Renal cortical epithelial cell (primary cell): ENCODE data around the gene WDR91. TPM values are rescaled to one million over a fixed set of nuclear protein-coding genes. Genes with fewer than 3 reads are reported as not detected.

Source experiments
- DNase-seq: peaks from one replicate; pipeline ENCODE4 v3.0.0-alpha.2; 2011; ENCODE audit warnings: low read depth
- total RNA-seq: library from RNA; depleted of rRNA; stranded (reverse); fragments of >200 nt; gene quantifications from 2 replicates; pipeline ENCODE4 v1.2.3, GENCODE V29; 2014

WDR91 gene
- total RNA-seq, 1 donor from 2014 or later, result 37.8 TPM

GRCh38 chr7:135197906-135198655, 13.2 kb downstream of the WDR91 start:
- DNase-seq, result no peak

GRCh38 chr7:135197343-135197742, 14.0 kb downstream of the WDR91 start:
- DNase-seq, result no peak

GRCh38 chr7:135195968-135196629, 15.2 kb downstream of the WDR91 start:
- no peak for DNase-seq

- no peak for DNase-seq
These were observed 16.2 kb downstream of the WDR91 start for GRCh38 chr7:135195156-135195555.

- no peak for DNase-seq
These were observed 16.7 kb downstream of the WDR91 start for GRCh38 chr7:135194494-135195095.

- no peak for DNase-seq
These were observed 17.7 kb downstream of the WDR91 start for GRCh38 chr7:135193615-135194081.

GRCh38 chr7:135192914-135193536, 18.3 kb downstream of the WDR91 start:
- DNase-seq, result no peak

- DNase-seq, result no peak
These were observed 20.6 kb downstream of the WDR91 start for GRCh38 chr7:135190703-135191102.

GRCh38 chr7:135189961-135190360, 21.4 kb downstream of the WDR91 start:
- no peak for DNase-seq

- DNase-seq, result no peak
These were observed 22.1 kb downstream of the WDR91 start for GRCh38 chr7:135189221-135189662.

- DNase-seq, result no peak
These were observed 22.9 kb downstream of the WDR91 start for GRCh38 chr7:135188298-135188984.

- no peak for DNase-seq
These were observed 24.5 kb downstream of the WDR91 start for GRCh38 chr7:135186841-135187253.

GRCh38 chr7:135186261-135186540, 25.1 kb downstream of the WDR91 start:
- DNase-seq, result no peak

- DNase-seq, result no peak
These were observed 25.7 kb downstream of the WDR91 start for GRCh38 chr7:135185471-135186260.

- DNase-seq, result no peak
These were observed 27.0 kb downstream of the WDR91 start for GRCh38 chr7:135184254-135184841.

- DNase-seq, result no peak
These were observed 27.8 kb downstream of the WDR91 start for GRCh38 chr7:135183478-135183877.

GRCh38 chr7:135181929-135182678, 29.2 kb downstream of the WDR91 start:
- no peak for DNase-seq

- no peak for DNase-seq
These were observed 29.9 kb downstream of the WDR91 start for GRCh38 chr7:135181261-135181928.

GRCh38 chr7:135180122-135180521, 31.2 kb downstream of the WDR91 start:
- DNase-seq, result peak; percentile 76
